Stomach (tissue), 4 donors: ENCODE results near the gene GALM.

Experiments
- CTCF ChIP-seq, 7 experiments: fragments of 450-650 bp in 4 of 7; fragments of 200-600 bp in 3 of 7; sonication (generic) in 3 of 7; IDR thresholded peaks; one replicate each; pipeline ENCODE4 v1.5.1; 2016 to 2019; ENCODE audit warnings: antibody characterized with exemption in 7 of 7, control low read depth in 2 of 7, mild to moderate bottlenecking in 1 of 7
- EP300 ChIP-seq: sonication (generic); formaldehyde crosslinking; IDR thresholded peaks from one replicate; pipeline ENCODE4 v1.6.1; 2017; ENCODE audit warnings: antibody characterized with exemption
- POLR2A ChIP-seq, 4 donors: fragments of 450-650 bp; IDR thresholded peaks; one replicate each; pipeline ENCODE4 v1.6.1; 2016; ENCODE audit warnings: antibody characterized with exemption in 4 of 4, control low read depth in 2 of 4, mild to moderate bottlenecking in 1 of 4, moderate library complexity in 1 of 4
- POLR2AphosphoS5 ChIP-seq, 3 donors: sonication (generic); formaldehyde crosslinking; IDR thresholded peaks; one replicate each; pipeline ENCODE4 v1.6.1; 2016; ENCODE audit warnings: antibody characterized with exemption in 3 of 3

GRCh38 chr2:38658613-38659012 is 7.3 kb upstream of the GALM start:
- TF ChIP-seq CTCF (IDR thresholded peaks at IDR 0.05), result no peak
- TF ChIP-seq POLR2AphosphoS5 (IDR thresholded peaks at IDR 0.05), result no peak
- no peak for TF ChIP-seq EP300
- TF ChIP-seq POLR2A (IDR thresholded peaks at IDR 0.05), result no peak
